C4-2B (cell line): ENCODE results near the gene TACR1.

Experiments
- ZFX ChIP-seq: fragments of 450-650 bp; IDR thresholded peaks from 2 replicates; pipeline ENCODE4 v1.6.1; 2017
- TF ChIP-seq, protein P1 (sequence below): fragments of 450-650 bp; conservative IDR thresholded peaks from 2 replicates; pipeline ENCODE4 v1.5.1; 2017; ENCODE audit warnings: mild to moderate bottlenecking

DNA sequence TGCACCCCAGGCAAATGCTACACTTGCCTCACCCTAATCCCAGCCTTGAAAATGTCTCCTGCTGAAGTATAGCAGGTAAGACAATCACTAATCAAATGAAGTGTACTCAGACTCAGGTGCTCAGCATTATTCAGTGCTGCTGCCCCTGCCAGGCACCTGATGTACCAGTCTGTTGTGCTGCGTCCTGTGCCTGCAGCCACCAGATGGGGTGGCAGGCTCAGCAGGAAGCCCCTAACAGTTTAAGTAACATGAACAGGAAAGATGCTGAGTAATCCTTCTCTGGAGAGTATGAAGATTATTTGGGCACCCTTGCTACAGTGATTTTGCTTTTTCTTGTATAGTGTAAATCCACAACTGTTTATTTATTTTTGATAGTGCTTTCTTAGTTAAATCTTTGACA, 69.1 kb downstream of the TACR1 start:
- TF ChIP-seq, protein P1, sequence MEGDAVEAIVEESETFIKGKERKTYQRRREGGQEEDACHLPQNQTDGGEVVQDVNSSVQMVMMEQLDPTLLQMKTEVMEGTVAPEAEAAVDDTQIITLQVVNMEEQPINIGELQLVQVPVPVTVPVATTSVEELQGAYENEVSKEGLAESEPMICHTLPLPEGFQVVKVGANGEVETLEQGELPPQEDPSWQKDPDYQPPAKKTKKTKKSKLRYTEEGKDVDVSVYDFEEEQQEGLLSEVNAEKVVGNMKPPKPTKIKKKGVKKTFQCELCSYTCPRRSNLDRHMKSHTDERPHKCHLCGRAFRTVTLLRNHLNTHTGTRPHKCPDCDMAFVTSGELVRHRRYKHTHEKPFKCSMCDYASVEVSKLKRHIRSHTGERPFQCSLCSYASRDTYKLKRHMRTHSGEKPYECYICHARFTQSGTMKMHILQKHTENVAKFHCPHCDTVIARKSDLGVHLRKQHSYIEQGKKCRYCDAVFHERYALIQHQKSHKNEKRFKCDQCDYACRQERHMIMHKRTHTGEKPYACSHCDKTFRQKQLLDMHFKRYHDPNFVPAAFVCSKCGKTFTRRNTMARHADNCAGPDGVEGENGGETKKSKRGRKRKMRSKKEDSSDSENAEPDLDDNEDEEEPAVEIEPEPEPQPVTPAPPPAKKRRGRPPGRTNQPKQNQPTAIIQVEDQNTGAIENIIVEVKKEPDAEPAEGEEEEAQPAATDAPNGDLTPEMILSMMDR = no peak; the same call in 1 of the 2 replicates
- no peak for TF ChIP-seq ZFX
